HUES48 (cell line): Measurements from ENCODE around the gene ASAP3.

Source experiments
- H3K27ac ChIP-seq: one replicate; pipeline ENCODE4 v1.7.0; 2013; ENCODE audit warnings: low read depth, low read length, inconsistent platforms
- H3K27me3 ChIP-seq: 2 replicates; pipeline ENCODE4 v1.6.1; 2013; ENCODE audit warnings: mild to moderate bottlenecking, low read length; ENCODE audit not compliant: control insufficient read depth, insufficient read depth
- H3K36me3 ChIP-seq: 2 replicates; pipeline ENCODE4 v1.6.1; 2013; ENCODE audit warnings: low read length; ENCODE audit not compliant: control insufficient read depth, insufficient read depth
- H3K4me1 ChIP-seq: 2 replicates; pipeline ENCODE4 v1.6.1; 2013; ENCODE audit warnings: mild to moderate bottlenecking, low read length; ENCODE audit not compliant: control insufficient read depth, insufficient read depth
- H3K4me3 ChIP-seq: 2 replicates; pipeline ENCODE4 v1.5.1; 2013; ENCODE audit warnings: mild to moderate bottlenecking, low read depth, low read length
- H3K9ac ChIP-seq: 2 replicates; pipeline ENCODE4 v1.6.1; 2013; ENCODE audit warnings: mild to moderate bottlenecking, low read depth, low read length, moderate library complexity
- H3K9me3 ChIP-seq: 2 replicates; pipeline ENCODE4 v1.6.1; 2013; ENCODE audit warnings: low read length; ENCODE audit not compliant: control insufficient read depth, insufficient read depth

The ASAP3 gene

GRCh38 chr1:23421343-23421742 is 62.6 kb downstream of the ASAP3 start:
- Histone ChIP-seq H3K9ac (no peak overlapping the region), H3K27ac (no peak overlapping the region), H3K9me3 (no peaks in the 10 kb centered on the region), H3K4me1 (peaks cover 7% of the 10 kb centered on the region; the same call in 1 of the 2 replicates), H3K36me3 (peaks cover 3% of the 10 kb centered on the region; the same call in 1 of the 2 replicates), H3K4me3 (no peak overlapping the region), H3K27me3 (peaks cover 100% of the 10 kb centered on the region)

GRCh38 chr1:23420778-23421177 is 63.2 kb downstream of the ASAP3 start:
- Histone ChIP-seq H3K4me1 (peaks cover 7% of the 10 kb centered on the region; the same call in 1 of the 2 replicates), H3K9ac (no peak overlapping the region), H3K9me3 (no peaks in the 10 kb centered on the region), H3K36me3 (no peaks in the 10 kb centered on the region), H3K4me3 (no peak overlapping the region), H3K27me3 (peaks cover 99% of the 10 kb centered on the region), H3K27ac (no peak overlapping the region)

GRCh38 chr1:23419180-23419579 is 64.8 kb downstream of the ASAP3 start:
- H3K27ac ChIP-seq, result no peak overlapping the region
- H3K4me1 ChIP-seq, result peaks cover 7% of the 10 kb centered on the region; the same call in 1 of the 2 replicates
- H3K9ac ChIP-seq, result no peak overlapping the region
- peaks cover 99% of the 10 kb centered on the region for H3K27me3 ChIP-seq
- H3K4me3 ChIP-seq, result no peak overlapping the region
- no peaks in the 10 kb centered on the region for H3K9me3 ChIP-seq
- H3K36me3 ChIP-seq, result no peaks in the 10 kb centered on the region

- Histone ChIP-seq H3K4me1 (0 out of 2 replicates have a peak, but pooled peaks cover 4% of the 10 kb centered on the region), H3K4me3 (no peak overlapping the region), H3K9me3 (no peaks in the 10 kb centered on the region), H3K36me3 (no peaks in the 10 kb centered on the region), H3K27ac (no peak overlapping the region), H3K27me3 (peaks cover 90% of the 10 kb centered on the region), H3K9ac (no peak overlapping the region)
Observed at GRCh38 chr1:23417570-23417969, 66.4 kb downstream of the ASAP3 start.

- H3K27me3 ChIP-seq, result peaks cover 86% of the 10 kb centered on the region
- no peaks in the 10 kb centered on the region for H3K36me3 ChIP-seq
- H3K4me3 ChIP-seq, result no peak overlapping the region
- no peak overlapping the region for H3K9ac ChIP-seq
- H3K9me3 ChIP-seq, result no peaks in the 10 kb centered on the region
- no peak overlapping the region for H3K27ac ChIP-seq
- H3K4me1 ChIP-seq, result 0 out of 2 replicates have a peak, but pooled peaks cover 4% of the 10 kb centered on the region
Observed at GRCh38 chr1:23416964-23417363, 67.0 kb downstream of the ASAP3 start.

- Histone ChIP-seq H3K27ac (no peak overlapping the region), H3K9ac (no peak overlapping the region), H3K27me3 (peaks cover 81% of the 10 kb centered on the region), H3K36me3 (no peaks in the 10 kb centered on the region), H3K4me1 (no peaks in the 10 kb centered on the region; the same call in 1 of the 2 replicates), H3K9me3 (no peaks in the 10 kb centered on the region), H3K4me3 (no peak overlapping the region)
Observed at GRCh38 chr1:23408797-23409290, 75.1 kb downstream of the ASAP3 start.

- H3K9me3 ChIP-seq, result no peaks in the 10 kb centered on the region
- H3K27me3 ChIP-seq, result peaks cover 92% of the 10 kb centered on the region
- H3K9ac ChIP-seq, result no peak overlapping the region
- peaks cover 7% of the 10 kb centered on the region; the same call in 1 of the 2 replicates for H3K4me1 ChIP-seq
- no peak overlapping the region for H3K4me3 ChIP-seq
- H3K36me3 ChIP-seq, result no peaks in the 10 kb centered on the region
- no peak overlapping the region for H3K27ac ChIP-seq
Observed at GRCh38 chr1:23407016-23407630, 76.9 kb downstream of the ASAP3 start.

- H3K27ac ChIP-seq, result no peak overlapping the region
- no peak overlapping the region for H3K4me3 ChIP-seq
- peaks cover 96% of the 10 kb centered on the region for H3K27me3 ChIP-seq
- peaks cover 7% of the 10 kb centered on the region; the same call in 1 of the 2 replicates for H3K4me1 ChIP-seq
- H3K36me3 ChIP-seq, result no peaks in the 10 kb centered on the region
- no peak overlapping the region for H3K9ac ChIP-seq
- H3K9me3 ChIP-seq, result no peaks in the 10 kb centered on the region
Observed at GRCh38 chr1:23405946-23406345, 78.0 kb downstream of the ASAP3 start.

- H3K36me3 ChIP-seq, result no peaks in the 10 kb centered on the region
- H3K4me3 ChIP-seq, result peak overlapping the region; percentile 48
- H3K4me1 ChIP-seq, result peaks cover 7% of the 10 kb centered on the region; the same call in 1 of the 2 replicates
- H3K27ac ChIP-seq, result no peak overlapping the region
- H3K27me3 ChIP-seq, result peaks cover 96% of the 10 kb centered on the region
- H3K9ac ChIP-seq, result no peak overlapping the region
- no peaks in the 10 kb centered on the region for H3K9me3 ChIP-seq
Observed at GRCh38 chr1:23403735-23404486, 80.1 kb downstream of the ASAP3 start.

- H3K36me3 ChIP-seq, result no peaks in the 10 kb centered on the region
- no peaks in the 10 kb centered on the region for H3K9me3 ChIP-seq
- H3K4me3 ChIP-seq, result peak overlapping the region; percentile 48; the same call in 1 of the 2 replicates
- H3K27me3 ChIP-seq, result peaks cover 96% of the 10 kb centered on the region
- no peak overlapping the region for H3K9ac ChIP-seq
- no peak overlapping the region for H3K27ac ChIP-seq
- peaks cover 7% of the 10 kb centered on the region; the same call in 1 of the 2 replicates for H3K4me1 ChIP-seq
Observed at GRCh38 chr1:23403355-23403734, 80.6 kb downstream of the ASAP3 start.

- H3K27me3 ChIP-seq, result peaks cover 96% of the 10 kb centered on the region
- no peak overlapping the region for H3K9ac ChIP-seq
- no peaks in the 10 kb centered on the region for H3K36me3 ChIP-seq
- H3K27ac ChIP-seq, result no peak overlapping the region
- H3K4me3 ChIP-seq, result no peak overlapping the region
- no peaks in the 10 kb centered on the region for H3K9me3 ChIP-seq
- H3K4me1 ChIP-seq, result peaks cover 7% of the 10 kb centered on the region; the same call in 1 of the 2 replicates
Observed at GRCh38 chr1:23403038-23403336, 81.0 kb downstream of the ASAP3 start.
